BE2C (cell line): Measurements from ENCODE around the gene TMEM132A.

Experiments
- DNase-seq: peaks from one replicate; pipeline ENCODE4 v3.0.0-alpha.2; 2020
- H3K27me3 ChIP-seq: fragments of 250-450 bp; sonication (Bioruptor Pico); 2 replicates; pipeline ENCODE4 v1.5.1; 2020; ENCODE audit warnings: mild to moderate bottlenecking
- H3K36me3 ChIP-seq: fragments of 250-450 bp; sonication (Bioruptor Pico); 2 replicates; pipeline ENCODE4 v1.5.1; 2020; ENCODE audit warnings: mild to moderate bottlenecking
- H3K4me1 ChIP-seq: fragments of 250-450 bp; sonication (Bioruptor Pico); 2 replicates; pipeline ENCODE4 v1.5.1; 2020
- H3K4me3 ChIP-seq: 2 replicates; pipeline ENCODE4 v1.5.1; 2011; ENCODE audit warnings: low read depth, low read length
- H3K9me3 ChIP-seq: fragments of 250-450 bp; sonication (Bioruptor Pico); 2 replicates; pipeline ENCODE4 v1.5.1; 2020
- CTCF ChIP-seq: IDR thresholded peaks from 2 replicates; pipeline ENCODE4 v1.5.1; 2012; ENCODE audit warnings: mild to moderate bottlenecking, low read depth, low read length

The TMEM132A gene

GRCh38 chr11:60918251-60918938, 5.9 kb upstream of the TMEM132A start:
- Histone ChIP-seq H3K27me3 (no peaks in the 10 kb centered on the region), H3K4me1 (peaks cover under 1% of the 10 kb centered on the region; the same call in 1 of the 2 replicates), H3K36me3 (peaks cover 3% of the 10 kb centered on the region; the same call in 1 of the 2 replicates)

GRCh38 chr11:60918939-60919265, 5.4 kb upstream of the TMEM132A start:
- Histone ChIP-seq H3K4me1 (peaks cover 1% of the 10 kb centered on the region; the same call in 1 of the 2 replicates), H3K36me3 (peaks cover 3% of the 10 kb centered on the region; the same call in 1 of the 2 replicates), H3K9me3 (no peaks in the 10 kb centered on the region), H3K27me3 (no peaks in the 10 kb centered on the region), H3K4me3 (no peak overlapping the region)
- no peak for DNase-seq
- no peak for TF ChIP-seq CTCF

More at GRCh38 chr11:60918251-60918938, 5.9 kb upstream of the TMEM132A start:
- H3K4me3 ChIP-seq: no peak overlapping the region
- H3K9me3 ChIP-seq: no peaks in the 10 kb centered on the region
- no peak for TF ChIP-seq CTCF
- no peak for DNase-seq

- DNase-seq: no peak
- no peaks in the 10 kb centered on the region for H3K9me3 ChIP-seq
- H3K4me3 ChIP-seq: no peak overlapping the region
- peaks cover 3% of the 10 kb centered on the region; the same call in 1 of the 2 replicates for H3K36me3 ChIP-seq
- peaks cover 3% of the 10 kb centered on the region; the same call in 1 of the 2 replicates for H3K4me1 ChIP-seq
- TF ChIP-seq CTCF: no peak
- H3K27me3 ChIP-seq: no peaks in the 10 kb centered on the region
Measured at GRCh38 chr11:60919320-60919719, 4.9 kb upstream of the TMEM132A start.

- Histone ChIP-seq H3K4me1 (peaks cover 3% of the 10 kb centered on the region; the same call in 1 of the 2 replicates), H3K27me3 (no peaks in the 10 kb centered on the region), H3K9me3 (no peaks in the 10 kb centered on the region), H3K4me3 (no peak overlapping the region), H3K36me3 (peaks cover 3% of the 10 kb centered on the region; the same call in 1 of the 2 replicates)
- TF ChIP-seq CTCF: no peak
- DNase-seq: no peak
Measured at GRCh38 chr11:60919956-60920355, 4.3 kb upstream of the TMEM132A start.

GRCh38 chr11:60921259-60921658, 3.0 kb upstream of the TMEM132A start:
- Histone ChIP-seq H3K36me3 (peaks cover 3% of the 10 kb centered on the region; the same call in 1 of the 2 replicates), H3K4me1 (peaks cover 3% of the 10 kb centered on the region; the same call in 1 of the 2 replicates), H3K9me3 (no peaks in the 10 kb centered on the region), H3K27me3 (no peaks in the 10 kb centered on the region), H3K4me3 (no peak overlapping the region)
- no peak for TF ChIP-seq CTCF
- DNase-seq: no peak

GRCh38 chr11:60921777-60922335, 2.4 kb upstream of the TMEM132A start:
- no peak for TF ChIP-seq CTCF
- DNase-seq: no peak
- Histone ChIP-seq H3K4me1 (peaks cover 3% of the 10 kb centered on the region; the same call in 1 of the 2 replicates), H3K9me3 (no peaks in the 10 kb centered on the region), H3K27me3 (no peaks in the 10 kb centered on the region), H3K36me3 (peaks cover 3% of the 10 kb centered on the region; the same call in 1 of the 2 replicates), H3K4me3 (no peak overlapping the region)
